GM18858 (cell line): ENCODE data around the gene SLC3A2.
A peak's percentile ranks its signal among the peaks of the same experiment; 100 is the strongest.
"Not testable (repeated sequence)": the region's sequence is repeated elsewhere in the genome, so short reads cannot be mapped to it uniquely, and the experiment has no call there.

Experiments used
- ATAC-seq: cut with Tn5 transposase; IDR thresholded peaks from one replicate; pipeline ENCODE4 v1.9.1; 2021; ENCODE audit not compliant: unreplicated experiment

SLC3A2 gene

DNA sequence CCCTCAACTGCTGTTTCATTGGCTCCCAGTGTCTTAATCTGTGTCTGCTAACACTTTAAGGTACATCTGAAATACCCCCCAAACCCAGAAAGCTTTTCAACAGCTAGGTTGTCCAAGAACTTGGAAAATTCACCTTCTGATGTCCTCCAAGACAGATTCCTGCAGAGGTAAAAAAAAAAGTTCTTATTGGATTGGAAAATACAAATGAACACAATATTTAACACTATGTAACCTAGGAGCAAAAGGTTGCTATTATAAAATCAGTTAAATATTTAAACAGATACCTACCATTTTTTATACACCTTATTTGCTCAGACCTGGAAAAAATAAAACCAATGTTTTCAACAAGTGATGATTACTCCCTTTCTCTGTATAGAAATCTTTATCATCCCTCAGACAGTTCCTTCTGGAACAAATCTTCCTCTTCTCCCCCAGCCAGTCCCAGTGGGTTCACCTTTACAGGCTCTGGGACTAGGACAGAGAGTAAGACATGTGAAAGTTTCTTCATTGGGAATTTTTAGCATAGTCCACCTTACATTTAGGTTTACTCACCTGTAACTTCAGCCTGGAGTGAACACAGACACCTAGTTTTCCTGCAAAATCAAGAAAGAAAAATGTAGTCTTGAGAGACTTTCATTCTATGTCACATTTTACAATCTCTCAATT, 28.0 kb upstream of the SLC3A2 start:
- ATAC-seq: no peak

GRCh38 chr11:62853279-62853965, 27.3 kb upstream of the SLC3A2 start:
- ATAC-seq: no peak

DNA sequence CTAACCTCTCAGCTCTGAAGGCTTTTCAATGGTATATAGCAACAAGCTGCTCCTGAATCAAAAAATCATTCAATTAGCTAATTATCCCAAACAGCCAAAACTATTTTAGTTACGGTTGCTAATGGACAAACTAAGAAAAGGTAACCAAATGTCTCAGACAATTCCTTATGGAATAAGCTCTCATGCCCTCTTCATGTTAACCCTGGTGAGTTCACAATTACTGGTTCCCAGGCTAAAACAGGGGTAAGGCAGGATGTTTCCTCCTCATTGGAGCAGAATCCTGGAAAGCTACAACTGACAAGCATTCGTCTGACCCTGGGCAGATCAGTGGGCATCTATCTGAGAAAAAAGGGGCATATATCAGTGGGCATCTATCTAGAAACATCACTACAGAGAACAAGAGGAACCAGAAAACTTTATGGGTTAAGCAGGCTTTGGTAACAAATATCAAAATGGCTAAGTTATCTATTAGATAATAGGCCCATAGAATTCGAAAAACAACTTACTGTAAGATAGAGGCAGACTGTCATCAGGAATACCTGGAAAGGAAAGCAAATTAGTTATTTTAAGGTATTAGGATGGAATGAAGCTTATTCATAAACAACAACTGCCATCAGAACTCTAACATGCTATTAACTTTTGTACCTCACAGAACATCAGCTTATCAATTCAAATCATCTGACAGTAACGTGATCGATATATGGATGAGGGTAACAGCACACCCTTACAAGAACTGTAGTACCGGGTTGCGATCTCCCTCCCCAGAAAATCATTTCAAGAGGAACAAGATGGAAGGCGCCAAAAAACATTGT, 26.5 kb upstream of the SLC3A2 start:
- ATAC-seq: no peak

- no peak for ATAC-seq
These were observed 25.7 kb upstream of the SLC3A2 start for GRCh38 chr11:62854825-62855570.

DNA sequence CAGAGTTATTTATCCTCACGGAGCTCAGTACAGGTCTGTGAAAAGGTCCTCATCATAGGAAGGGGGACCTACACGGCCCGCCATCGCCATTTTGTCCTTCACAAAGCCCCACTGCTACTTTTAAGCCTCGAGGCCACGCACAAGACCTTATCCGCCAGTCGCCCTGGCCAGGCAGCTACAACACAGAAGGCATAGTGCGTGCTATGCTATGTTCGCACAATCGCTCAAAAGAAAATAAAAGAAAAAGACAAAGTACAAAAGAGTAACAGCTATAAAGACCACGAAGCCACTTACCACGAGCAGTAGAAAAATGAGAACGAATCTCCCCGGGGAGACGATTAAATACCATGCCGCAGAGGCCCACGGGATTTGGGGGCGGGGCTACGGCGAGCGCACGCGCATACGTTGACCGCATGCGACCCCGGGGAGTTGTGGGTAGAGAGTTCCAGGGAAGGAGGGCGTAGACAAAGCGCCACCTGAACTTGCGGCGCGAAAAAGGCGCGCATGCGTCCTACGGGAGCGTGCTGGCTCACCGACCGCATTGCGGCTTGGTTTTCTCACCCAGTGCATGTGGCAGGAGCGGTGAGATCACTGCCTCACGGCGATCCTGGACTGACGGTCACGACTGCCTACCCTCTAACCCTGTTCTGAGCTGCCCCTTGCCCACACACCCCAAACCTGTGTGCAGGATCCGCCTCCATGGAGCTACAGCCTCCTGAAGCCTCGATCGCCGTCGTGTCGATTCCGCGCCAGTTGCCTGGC, 24.9 kb upstream of the SLC3A2 start:
- peak; percentile 77 for ATAC-seq

DNA sequence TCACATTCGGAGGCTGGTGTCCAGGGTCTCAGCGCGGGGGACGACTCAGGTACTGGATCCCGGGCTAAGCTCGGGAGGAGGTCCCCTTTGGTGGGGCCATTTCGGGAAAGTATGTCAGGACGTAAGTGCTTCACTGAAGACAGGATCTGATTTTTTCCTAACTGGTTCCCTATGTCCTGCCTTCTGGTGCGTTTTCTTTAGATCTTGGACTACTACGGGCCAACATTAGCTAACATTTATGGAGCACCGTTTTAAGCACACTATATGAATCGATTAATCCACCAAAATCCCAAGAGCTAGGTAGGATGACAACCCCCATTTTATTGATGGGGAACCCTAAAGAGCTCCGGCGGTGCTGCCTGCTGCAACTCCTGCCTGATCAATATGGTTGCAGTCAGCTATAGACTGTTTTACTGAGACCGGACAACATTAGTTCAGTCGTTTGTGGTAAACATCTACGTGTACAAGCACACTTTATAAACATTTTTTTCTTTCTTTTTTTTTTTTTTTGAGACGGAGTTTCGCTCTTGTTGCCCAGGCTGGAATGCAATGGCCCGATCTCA, 24.3 kb upstream of the SLC3A2 start:
- no peak for ATAC-seq

DNA sequence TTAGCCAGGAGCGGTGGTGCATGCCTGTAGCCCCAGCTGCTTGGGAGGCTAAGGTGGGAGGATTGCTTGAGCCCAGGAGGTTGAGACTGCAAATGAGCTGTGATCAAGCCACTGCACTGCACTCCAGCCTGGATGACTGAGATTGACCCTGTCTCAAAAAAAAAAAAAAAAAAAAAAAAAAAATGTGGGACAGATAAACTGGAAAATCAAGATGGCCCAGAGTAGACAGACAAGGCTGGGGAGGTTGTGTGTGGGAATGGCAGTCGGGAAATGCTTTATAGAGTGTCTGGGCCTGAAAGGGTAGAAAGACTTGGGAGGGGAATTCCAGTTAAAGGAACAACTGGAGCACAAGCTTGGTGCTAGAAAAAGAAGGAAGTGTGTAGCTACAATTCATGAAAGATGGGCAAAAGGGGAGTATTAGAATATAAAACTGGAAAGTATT, 23.1 kb upstream of the SLC3A2 start:
- ATAC-seq: no peak

DNA sequence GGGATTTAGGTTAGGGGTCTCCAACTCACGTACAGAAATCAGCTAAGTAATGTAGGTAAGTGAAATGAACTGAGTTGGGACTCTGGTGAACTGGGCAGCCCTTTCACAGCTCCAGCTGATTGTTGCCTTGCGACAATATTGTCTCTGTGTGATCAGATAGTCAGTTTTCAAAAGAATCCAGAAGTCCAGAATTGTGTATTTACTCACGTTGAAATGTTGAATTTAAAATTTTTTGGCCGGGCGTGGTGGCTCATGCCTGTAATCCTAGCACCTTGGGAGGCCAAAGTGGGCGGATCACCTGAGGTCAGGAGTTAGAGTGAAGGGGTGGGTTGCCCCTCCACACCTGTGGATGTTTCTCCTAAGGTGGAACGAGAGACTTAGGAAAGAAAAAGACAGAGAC, 22.5 kb upstream of the SLC3A2 start:
- no peak for ATAC-seq

- ATAC-seq: not testable (repeated sequence)
These were observed 21.4 kb upstream of the SLC3A2 start for GRCh38 chr11:62859281-62859703.

DNA sequence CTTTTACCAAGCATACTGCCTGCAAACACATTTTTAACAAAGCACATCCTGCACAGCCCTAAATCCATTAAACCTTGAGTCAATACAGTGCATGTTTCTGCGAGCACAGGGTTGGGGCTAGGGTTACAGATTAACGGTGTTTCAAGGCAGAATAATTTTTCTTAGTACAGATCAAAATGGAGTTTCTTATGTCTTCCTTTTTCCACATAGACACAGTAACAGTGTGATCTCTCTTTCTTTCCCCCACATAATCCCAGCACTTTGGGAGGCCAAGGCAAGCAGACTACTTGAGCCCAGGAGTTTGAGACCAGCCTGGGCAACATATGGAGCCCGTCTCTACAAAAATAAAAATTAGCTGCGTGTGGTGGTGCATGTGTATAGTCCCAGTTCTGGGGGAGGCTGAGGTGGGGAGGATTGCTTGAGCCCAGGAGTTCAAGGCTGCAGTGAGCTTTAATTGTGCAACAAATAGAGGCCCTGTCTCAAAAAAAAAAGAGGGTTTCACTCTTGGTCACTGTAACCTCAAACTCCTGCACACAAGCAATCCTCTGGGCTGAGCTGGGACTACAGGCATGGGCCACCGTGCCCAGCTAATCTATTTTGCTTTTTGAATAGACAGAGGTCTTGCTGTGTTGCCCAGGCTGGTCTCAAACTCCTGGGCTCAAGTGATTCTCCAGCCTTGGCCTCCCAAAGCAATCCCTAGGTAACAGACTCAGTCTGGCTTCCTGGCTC, 19.7 kb upstream of the SLC3A2 start:
- ATAC-seq: no peak

DNA sequence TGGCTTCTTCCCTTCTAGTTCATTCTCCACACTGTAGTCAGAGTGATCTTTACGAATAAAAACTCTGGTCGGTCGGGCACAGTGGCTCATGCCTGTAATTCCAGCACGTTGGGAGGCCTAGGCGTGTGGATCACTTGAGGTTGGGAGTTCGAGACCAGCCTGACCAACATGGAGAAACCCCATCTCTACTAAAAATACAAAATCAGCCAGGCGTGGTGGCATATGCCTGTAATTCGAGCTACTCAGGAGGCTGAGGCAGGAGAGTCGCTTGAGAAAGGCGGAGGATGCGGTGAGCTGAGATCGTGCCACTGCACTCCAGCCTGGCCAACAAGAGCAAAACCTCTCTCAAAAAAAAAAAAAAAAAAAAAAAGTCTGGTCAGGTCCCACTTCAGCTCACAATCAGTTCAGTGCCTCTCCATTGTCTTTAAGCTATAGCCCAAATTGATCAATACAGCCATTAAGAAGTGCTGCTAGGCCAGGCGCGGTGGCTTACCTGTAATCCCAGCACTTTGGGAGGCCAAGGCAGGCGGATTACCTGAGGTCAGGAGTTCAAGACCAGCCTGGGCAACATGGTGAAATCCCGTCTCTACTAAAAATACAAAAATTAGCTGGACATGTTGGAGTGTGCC, 19.0 kb upstream of the SLC3A2 start:
- not testable (repeated sequence) for ATAC-seq

DNA sequence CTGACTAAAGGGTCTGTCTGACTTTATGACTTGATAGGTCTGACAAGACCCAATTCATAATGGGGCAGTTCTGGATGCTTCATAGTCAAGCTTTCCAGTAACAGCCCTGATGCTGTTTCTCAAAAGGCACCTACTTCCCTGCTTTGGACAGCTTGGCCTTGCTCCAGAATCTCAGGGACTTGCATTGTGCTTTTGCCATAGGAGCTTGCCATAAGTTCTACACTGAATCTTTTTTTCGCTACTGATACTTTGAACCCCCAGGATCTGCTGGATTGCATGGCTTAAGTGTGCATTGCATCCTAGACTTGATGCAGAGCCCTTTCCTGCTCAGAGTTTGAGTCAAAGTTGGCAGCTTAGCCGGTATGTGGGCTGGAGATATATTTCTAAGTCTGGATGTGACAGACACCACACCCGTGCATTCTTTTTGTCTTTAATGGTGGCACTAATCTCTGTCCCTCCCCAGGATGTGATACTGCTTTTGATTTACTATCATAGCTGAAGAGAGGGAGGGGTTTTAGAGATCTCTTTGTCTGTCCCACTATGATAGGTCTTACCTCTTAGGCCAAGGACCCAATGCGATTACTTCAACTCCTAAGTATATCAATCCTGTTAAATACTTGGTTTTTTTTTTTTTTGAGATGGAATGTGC, 16.9 kb upstream of the SLC3A2 start:
- ATAC-seq: no peak

DNA sequence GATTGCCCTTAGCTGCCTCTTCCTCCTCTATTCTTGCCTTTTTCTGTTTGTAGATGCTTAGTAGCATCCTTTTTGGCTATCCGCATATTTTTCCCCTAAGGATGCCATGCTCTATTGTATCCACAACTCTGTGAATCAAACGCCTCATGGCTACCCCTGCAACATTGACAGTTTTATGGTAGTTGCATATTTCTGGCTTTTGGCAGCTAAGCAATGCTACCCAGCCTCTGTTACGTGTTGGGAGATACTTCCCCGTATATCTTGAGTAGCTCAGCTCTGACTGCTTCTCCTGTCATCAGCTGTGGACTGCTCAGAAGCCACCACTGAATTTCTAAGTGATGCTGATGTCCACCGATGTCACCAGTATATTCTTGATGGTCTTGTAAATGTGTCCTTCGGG, 15.1 kb upstream of the SLC3A2 start:
- ATAC-seq: no peak

- no peak for ATAC-seq
These were observed 5.8 kb upstream of the SLC3A2 start for GRCh38 chr11:62874851-62875250.

GRCh38 chr11:62875698-62876478, 4.8 kb upstream of the SLC3A2 start:
- no peak for ATAC-seq

- no peak for ATAC-seq
These were observed 4.0 kb upstream of the SLC3A2 start for GRCh38 chr11:62876712-62877111.

DNA sequence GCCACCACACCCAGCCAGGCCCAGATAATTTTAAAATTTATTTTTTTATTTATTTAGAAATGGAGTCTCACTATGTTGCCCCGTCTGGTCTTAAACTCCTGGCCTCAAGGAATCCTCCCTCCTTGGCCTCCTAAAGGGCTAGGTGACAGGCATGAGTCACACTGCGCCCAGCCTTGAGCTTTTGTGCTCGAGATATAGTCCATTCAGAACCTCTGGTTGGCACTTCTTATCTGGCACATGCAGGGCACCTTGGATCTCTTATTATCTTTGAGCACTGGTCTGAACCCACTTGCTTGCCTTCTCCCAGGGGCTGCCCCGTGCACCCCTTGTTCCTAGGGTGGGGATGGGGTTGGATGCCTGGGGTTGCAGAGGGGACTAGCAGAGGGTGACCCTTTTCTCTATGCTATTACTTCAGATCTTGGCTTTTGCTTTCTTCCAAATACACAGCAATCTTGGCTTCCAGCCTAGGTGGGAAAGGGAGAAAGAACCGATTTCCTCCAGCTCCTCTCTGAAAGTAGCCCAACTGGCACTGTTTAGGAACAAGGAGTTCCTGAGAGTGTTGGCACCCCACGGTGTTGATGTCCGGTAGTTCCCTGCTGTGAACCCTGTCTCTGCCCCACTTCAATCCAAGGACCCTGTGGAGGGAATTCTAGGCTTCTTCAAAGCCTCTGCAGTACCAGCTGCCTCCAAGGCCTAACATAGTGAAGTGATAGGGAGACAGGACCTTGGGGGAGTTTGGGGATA, 1.3 kb upstream of the SLC3A2 start:
- ATAC-seq: no peak
